ENCODE measurements around the gene TESMIN.
A peak's percentile ranks its signal among the peaks of the same experiment; 100 is the strongest.

TESMIN gene

GRCh38 chr11:68751331-68751856 is at the start of gene TESMIN:
Gene TESMIN (minus strand): TSS chr11:68751520. CDS start chr11:68750660, 860 bp downstream.
- peak; percentile 28 for DNase-seq

GRCh38 chr11:68798221-68798813 is 47.0 kb upstream of the TESMIN start:
- no peak for DNase-seq

- DNase-seq: peak; percentile 64
These were observed 45.5 kb upstream of the TESMIN start for GRCh38 chr11:68796801-68797200.

- no peak for DNase-seq
These were observed 41.2 kb upstream of the TESMIN start for GRCh38 chr11:68792400-68792966.

- DNase-seq: no peak
These were observed 33.3 kb upstream of the TESMIN start for GRCh38 chr11:68784653-68785052.

- no peak for DNase-seq
These were observed 32.0 kb upstream of the TESMIN start for GRCh38 chr11:68783216-68783821.

GRCh38 chr11:68782711-68783110 is 31.4 kb upstream of the TESMIN start:
- DNase-seq: no peak

- DNase-seq: no peak
These were observed 29.5 kb upstream of the TESMIN start for GRCh38 chr11:68780829-68781228.

- DNase-seq: no peak
These were observed 26.9 kb upstream of the TESMIN start for GRCh38 chr11:68778205-68778604.

- no peak for DNase-seq
These were observed 25.3 kb upstream of the TESMIN start for GRCh38 chr11:68776442-68777235.

GRCh38 chr11:68775951-68776388 is 24.6 kb upstream of the TESMIN start:
- no peak for DNase-seq

- no peak for DNase-seq
These were observed 22.9 kb upstream of the TESMIN start for GRCh38 chr11:68774194-68774585.

- no peak for DNase-seq
These were observed 22.3 kb upstream of the TESMIN start for GRCh38 chr11:68773521-68774193.

- DNase-seq: no peak
These were observed 21.6 kb upstream of the TESMIN start for GRCh38 chr11:68772936-68773335.

- no peak for DNase-seq
These were observed 19.5 kb upstream of the TESMIN start for GRCh38 chr11:68770781-68771180.

GRCh38 chr11:68767672-68768071 is 16.4 kb upstream of the TESMIN start:
- no peak for DNase-seq

- no peak for DNase-seq
These were observed 15.5 kb upstream of the TESMIN start for GRCh38 chr11:68766786-68767185.

GRCh38 chr11:68764746-68765145 is 13.4 kb upstream of the TESMIN start:
- DNase-seq: no peak

- DNase-seq: no peak
These were observed 12.8 kb upstream of the TESMIN start for GRCh38 chr11:68763926-68764657.

- DNase-seq: no peak
These were observed 11.9 kb upstream of the TESMIN start for GRCh38 chr11:68763181-68763721.

GRCh38 chr11:68762481-68762880 is 11.2 kb upstream of the TESMIN start:
- no peak for DNase-seq

GRCh38 chr11:68761801-68762200 is 10.5 kb upstream of the TESMIN start:
- no peak for DNase-seq

Measured in COR-L47 (cell line).